CD4-positive, alpha-beta T cell treated with Interleukin-6 for 4 hours (primary cell): Measurements from ENCODE around the gene TBC1D2.
A peak's percentile ranks its signal among the peaks of the same experiment; 100 is the strongest.
"Not testable (repeated sequence)": the region's sequence is repeated elsewhere in the genome, so short reads cannot be mapped to it uniquely, and the experiment has no call there.

Experiments used
- DNase-seq: peaks from one replicate; pipeline ENCODE4 v3.0.0-alpha.2; 2020; ENCODE audit warnings: mixed read lengths

TBC1D2 gene

DNA sequence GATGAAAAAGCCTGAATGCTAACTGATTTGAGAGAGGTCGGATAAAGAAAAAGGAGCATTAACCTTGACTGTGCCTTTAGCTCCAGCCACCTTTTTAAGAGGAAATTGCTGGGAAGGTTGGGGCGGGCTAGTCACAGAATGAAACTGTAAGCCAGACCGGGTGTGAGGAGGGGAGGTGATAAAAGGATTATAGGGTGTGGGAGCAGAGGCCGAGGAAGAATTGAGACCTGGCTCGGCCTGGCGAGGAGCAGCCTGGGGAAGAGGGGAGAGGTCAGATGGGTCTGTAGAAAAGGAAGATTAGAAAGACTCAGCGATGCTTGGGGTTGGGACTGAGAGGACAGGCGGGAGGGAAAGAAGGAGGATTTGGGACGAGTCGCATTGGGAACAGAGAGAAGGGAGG is 14.2 kb upstream of the TBC1D2 start:
- DNase-seq, result not testable (repeated sequence)

- DNase-seq, result not testable (repeated sequence)
These were observed 12.1 kb upstream of the TBC1D2 start for GRCh38 chr9:98267556-98267955.

DNA sequence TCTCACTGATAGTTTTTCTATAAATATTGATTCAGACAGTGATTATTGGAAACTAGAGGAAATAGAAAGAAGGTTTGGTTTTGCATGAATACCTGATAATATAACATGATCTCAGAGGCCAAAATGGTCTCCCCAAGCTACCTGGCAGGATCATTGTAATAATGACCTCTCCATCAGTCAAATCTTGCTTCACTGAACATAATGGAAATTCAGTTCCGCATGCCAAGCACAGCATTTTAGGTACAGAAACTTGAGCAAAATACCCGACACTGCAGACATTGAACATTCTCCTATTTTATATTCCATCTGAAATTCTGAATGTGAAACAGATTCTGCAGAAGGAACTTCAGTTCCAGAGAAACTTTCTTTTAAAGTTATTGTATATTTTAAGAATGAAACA is 9.1 kb upstream of the TBC1D2 start:
- DNase-seq, result no peak

DNA sequence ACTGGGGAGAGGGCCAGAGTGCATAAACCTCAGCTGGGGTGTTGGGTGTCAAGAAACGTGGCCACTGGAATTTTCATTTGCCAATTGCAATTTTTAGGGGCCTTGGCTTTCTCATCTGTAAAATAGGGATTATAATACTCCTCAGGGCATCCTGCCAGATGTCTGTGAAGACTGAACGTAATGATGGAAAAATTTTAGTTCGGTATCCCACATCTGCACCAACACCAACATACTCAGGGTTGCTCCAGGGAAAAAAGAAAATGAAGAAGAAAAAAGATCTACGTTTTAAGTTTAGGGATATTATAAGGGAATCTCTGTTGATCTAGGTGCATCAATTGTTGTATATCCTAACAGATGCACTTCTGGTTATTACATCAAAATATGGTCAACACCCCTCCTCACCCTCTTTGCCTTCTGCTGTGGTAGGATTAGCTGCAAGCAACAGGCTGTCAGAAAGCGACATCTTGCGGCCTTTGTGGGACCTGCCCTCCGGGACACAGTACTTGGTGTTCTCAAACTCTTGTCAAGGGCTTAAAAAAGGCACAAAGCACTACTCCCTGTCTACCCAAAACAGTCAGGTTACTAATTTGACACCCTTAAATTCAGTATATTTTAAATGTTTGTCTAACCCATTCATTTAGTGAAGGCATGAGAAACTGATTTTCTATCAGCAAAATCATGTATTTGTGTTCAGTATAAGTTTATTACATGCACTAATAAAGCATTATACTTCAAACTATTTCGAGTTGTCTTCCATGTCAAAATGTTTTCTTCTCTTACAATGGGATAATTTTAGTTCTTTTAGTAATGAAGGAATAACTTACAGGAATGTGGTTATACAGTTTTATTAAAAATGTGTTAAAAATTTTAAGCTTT is 8.3 kb upstream of the TBC1D2 start:
- peak; percentile 88 for DNase-seq

- no peak for DNase-seq
These were observed 7.6 kb upstream of the TBC1D2 start for GRCh38 chr9:98263080-98263479.

GRCh38 chr9:98262056-98262455 is 6.6 kb upstream of the TBC1D2 start:
- no peak for DNase-seq

- no peak for DNase-seq
These were observed 5.2 kb upstream of the TBC1D2 start for GRCh38 chr9:98260635-98261034.

GRCh38 chr9:98259791-98260190 is 4.3 kb upstream of the TBC1D2 start:
- DNase-seq, result no peak

DNA sequence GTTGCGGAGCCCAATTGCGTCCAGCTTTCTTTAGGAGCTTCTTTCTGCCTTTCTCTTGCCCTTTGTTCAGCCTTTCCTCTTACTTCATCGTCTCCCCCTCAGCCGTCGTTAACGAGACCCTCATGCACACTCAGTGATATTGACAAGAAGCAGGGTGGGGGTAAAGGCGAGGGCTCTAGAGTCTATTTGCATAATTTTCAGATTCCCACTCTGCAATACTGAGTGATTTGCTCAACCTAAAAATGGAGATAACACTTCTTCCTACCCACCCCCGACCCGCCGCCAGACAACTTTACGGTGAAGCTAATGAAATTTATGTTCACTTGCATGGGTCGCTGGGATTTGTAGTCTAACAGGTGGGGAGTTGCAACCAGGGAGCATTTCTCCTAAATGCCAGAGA is 1.3 kb upstream of the TBC1D2 start:
- peak; percentile 54 for DNase-seq

- no peak for DNase-seq
These were observed 330 bp downstream of the TBC1D2 start for GRCh38 chr9:98255061-98255577.

- DNase-seq, result no peak
These were observed 1.0 kb downstream of the TBC1D2 start for GRCh38 chr9:98254228-98255060.

GRCh38 chr9:98253565-98253964 is 1.9 kb downstream of the TBC1D2 start:
- no peak for DNase-seq

GRCh38 chr9:98251551-98251950 is 3.9 kb downstream of the TBC1D2 start:
- DNase-seq, result no peak

DNA sequence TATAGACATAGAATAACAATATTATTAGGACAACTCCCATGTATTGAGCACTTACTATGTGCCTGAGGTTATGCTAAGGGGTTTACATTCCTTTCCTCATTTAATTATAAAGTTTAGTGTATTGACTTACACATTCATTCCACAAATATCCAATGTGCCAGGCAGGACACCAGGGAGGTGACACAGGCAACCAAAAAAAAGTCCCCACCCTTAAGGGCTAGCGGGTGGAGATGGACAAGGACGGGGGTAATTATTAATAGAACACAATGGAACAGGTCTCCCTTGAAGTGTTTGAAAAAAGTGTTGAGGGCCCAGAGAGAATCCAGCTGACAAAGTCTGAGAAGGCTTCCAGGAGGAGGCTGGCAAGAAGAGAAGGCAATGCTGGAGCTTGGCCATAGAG is 5.7 kb downstream of the TBC1D2 start:
- no peak for DNase-seq

- DNase-seq, result peak; percentile 20
These were observed 6.5 kb downstream of the TBC1D2 start for GRCh38 chr9:98248737-98249474.

DNA sequence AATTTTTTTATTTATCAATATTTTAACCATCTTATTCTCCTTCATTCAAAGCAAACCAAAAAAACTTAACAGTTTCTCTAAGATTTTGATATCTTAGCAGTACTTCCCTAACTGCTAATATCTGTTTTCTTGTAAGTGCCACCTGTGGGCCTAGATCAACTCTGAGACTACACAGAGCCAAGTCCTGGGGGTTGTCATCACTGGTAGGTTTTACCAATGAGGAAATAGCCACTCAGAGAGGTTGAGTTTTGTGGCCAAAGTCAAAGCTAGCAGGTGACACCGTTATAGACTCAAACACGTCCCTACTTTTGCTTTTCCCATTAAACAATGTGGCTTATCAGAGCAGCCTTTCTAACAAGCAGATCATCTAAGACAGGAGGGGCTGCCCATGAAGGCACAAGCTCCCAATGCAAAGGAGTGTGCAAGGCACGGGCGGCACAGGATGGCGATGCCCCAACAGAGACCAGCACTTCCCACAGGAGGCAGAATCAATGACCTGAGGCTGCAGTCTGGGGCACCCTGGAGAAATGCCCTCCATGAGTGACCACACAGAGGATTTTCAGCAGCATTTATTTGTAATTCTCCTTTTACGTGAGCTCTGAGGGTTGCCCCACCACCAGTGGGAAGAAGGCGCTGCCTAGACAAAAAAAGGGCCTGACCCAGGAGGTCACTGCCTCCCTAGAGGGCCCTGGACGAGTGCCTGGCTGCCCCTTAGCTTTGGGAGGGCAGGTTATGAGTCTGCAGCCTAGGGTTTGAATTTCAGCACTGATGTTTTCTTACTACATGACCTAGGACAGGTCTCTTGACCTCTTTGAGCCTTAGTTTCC is 7.4 kb downstream of the TBC1D2 start:
- no peak for DNase-seq

DNA sequence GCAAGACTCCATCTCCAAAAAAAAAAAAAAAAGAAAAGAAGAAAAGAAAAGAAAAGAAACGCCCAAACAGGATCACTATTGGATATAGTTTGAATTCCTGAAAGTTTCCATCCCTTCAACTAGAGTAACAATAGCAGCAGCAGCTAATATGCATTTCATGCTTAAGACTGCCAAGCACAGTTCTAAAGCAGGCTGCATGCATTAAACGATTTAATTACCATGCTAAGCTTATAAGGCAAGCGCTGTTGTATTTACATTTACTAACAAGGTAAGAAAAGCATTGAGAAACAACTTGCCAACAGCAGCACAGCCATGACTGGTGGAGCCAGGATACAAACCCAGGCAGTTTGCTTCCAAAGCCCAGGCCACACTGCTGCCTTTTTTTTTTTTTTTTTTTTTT is 13.0 kb downstream of the TBC1D2 start:
- no peak for DNase-seq

- no peak for DNase-seq
These were observed 13.8 kb downstream of the TBC1D2 start for GRCh38 chr9:98241357-98242300.

- no peak for DNase-seq
These were observed 15.0 kb downstream of the TBC1D2 start for GRCh38 chr9:98240475-98240874.

- no peak for DNase-seq
These were observed 18.5 kb downstream of the TBC1D2 start for GRCh38 chr9:98236901-98237487.

- no peak for DNase-seq
These were observed 20.3 kb downstream of the TBC1D2 start for GRCh38 chr9:98235126-98235525.
